NCI-H460 (cell line): ENCODE data around the gene DAB2IP. TPM values are rescaled to one million over a fixed set of nuclear protein-coding genes. Genes with fewer than 3 reads are reported as not detected.

Experiments used
- DNase-seq: peaks from one replicate; pipeline ENCODE4 v3.0.0-alpha.2; 2016; ENCODE audit warnings: low read depth; ENCODE audit errors: extremely low read depth
- total RNA-seq: library from RNA; depleted of rRNA; stranded (reverse); fragments of >200 nt; shearing (Covaris generic); gene quantifications from 2 replicates; pipeline ENCODE4 v1.2.3, GENCODE V29; 2014

Gene DAB2IP
- total RNA-seq, 1 experiment from 2014 or later, result 3.8 TPM

DNA sequence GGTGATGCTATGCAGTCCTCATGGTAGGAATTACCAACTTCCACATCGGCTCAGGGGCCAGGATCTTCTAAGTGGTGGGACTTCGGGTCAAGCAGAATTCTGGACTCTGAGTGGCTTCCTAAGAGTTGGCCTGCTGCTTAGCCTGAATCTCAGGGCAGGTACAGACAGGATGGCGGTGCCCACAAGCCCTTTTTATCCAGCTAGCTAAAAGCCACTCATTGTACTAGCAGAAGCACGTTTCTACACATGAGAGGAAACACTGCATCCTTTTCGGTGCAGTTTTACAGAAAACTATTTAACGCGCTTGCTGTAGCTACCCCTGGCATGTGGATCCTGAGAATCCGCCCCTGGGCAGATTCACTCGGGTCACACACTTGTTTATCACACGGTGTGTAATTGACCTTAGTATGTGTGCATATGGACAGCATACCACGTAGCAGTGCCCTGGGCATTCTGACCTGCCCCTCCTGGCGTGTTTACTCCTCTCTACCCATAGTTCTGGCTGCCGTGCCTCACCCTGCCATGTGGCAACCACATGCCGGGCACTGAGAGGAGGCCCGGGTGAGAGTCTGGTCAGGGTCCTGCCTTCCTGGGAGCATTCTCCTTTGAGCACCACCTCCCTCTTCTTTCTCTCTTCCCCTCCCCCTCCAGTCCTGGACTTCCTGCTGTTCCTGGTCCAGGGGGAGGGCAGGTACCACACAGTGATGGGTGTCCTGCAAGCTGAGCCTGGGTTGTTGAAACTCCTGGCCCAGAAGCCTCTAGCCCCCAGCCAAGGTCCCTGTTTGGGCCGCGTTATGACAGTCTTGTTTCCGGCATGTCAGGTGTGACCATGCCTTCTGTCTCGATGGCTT, 65.9 kb downstream of the DAB2IP start:
- DNase-seq, result no peak

DNA sequence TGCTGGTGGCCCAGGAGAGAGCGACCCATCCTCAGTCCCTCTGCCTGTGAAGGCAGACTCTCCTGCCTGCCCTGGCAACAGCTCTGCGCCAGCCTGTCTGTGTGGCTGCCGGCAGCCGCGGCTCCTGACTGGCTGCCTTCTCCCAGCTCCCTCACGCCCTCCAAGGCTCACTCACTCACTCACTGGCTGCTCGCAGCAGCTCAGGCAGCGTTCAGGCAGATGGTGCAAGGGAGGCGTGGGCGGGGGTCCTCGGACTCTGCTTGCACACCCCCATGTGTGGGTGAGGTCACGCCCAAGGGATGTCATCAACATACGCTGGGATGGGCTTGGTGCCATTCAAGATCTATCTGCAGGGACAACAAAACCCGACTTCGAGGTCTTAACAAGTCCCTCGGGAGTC, 66.7 kb downstream of the DAB2IP start:
- no peak for DNase-seq

DNA sequence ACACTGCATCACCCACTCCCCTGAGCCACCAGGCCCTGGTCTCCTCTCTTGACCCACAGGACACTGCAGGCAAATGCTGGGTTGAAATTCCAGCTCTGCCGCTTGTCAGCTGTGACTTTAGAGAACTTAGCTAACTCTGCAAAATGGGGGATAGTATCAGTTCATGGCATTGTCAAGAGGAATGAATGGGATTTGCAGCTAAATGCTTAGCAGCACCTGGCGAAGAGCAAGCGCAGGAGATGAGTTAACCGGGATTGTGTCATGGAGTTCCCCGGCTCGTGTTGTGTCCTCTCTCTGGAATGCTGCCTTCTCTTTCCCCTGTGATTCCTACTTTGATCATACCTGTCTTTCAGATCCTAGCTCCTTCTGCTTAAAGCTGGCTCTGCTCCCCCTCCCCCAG, 67.1 kb downstream of the DAB2IP start:
- DNase-seq, result no peak

DNA sequence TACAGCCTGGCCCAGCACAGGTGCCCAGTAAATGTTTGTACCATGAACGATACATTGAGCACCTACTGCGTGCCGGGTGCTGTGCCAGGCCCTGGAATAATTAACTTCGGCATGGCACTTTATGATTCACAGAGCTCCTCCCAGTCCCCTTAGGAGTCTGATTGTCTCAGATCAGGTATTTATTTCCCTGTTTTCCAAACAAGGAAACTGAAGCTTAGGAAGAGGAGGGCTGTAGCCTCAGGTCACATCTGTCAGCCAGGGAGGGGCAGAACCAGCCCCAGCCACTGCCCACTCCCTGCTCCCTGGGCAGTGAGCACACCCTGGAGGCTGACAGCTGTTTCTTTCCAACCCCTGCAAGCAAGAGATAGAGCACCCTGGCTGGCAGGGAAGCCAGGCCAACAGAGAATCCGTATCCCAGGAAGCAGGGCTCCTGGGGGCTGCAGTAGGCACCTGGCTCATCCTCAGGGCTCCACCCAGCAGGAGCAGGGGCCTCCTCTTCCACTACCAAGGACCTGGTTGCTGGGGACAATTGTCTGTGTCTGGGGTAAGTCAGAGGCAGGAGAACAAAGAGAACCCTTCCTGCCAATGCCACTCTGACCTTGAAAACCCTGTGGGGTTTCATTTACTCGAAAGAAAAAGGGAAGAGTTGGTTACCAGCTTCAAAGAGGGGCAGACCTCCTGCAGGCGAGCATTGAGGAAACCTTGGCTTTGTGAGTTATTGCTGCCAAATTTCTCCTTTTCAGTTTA, 69.0 kb downstream of the DAB2IP start:
- DNase-seq, result no peak

DNA sequence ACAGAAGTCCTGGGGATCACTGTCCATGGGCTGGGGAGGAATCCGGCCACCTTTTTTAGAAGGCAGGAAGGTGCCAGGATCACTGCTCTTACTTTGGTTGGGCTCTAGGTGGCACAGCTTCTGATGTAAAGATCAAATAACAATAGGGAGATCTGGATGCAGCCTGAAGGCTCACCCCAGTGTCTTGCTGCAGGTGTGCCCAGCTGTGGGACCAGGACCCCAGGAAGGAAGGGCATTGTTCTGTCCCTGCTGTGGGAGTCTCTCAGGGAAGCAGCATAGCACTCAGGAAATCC, 69.6 kb downstream of the DAB2IP start:
- DNase-seq, result no peak

DNA sequence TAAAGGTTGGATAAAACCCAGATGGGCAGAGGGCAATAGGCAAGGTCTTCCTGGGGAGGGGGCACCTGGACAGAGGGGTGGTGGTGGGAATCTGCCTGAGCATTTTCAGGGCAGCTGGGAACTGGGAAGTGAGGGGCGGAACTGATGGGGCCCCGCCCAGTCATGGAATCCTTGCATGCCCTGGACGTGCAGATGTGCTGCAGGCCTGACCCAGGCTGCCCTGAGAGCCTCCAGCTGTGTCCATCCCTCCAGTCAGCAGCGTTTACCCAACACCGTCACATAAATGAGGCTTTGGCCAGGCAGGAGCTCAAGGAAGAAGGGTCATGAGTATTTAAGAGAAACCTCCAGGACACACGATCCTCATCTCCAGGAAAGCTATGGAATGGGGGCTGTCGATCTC, 70.3 kb downstream of the DAB2IP start:
- DNase-seq, result no peak

DNA sequence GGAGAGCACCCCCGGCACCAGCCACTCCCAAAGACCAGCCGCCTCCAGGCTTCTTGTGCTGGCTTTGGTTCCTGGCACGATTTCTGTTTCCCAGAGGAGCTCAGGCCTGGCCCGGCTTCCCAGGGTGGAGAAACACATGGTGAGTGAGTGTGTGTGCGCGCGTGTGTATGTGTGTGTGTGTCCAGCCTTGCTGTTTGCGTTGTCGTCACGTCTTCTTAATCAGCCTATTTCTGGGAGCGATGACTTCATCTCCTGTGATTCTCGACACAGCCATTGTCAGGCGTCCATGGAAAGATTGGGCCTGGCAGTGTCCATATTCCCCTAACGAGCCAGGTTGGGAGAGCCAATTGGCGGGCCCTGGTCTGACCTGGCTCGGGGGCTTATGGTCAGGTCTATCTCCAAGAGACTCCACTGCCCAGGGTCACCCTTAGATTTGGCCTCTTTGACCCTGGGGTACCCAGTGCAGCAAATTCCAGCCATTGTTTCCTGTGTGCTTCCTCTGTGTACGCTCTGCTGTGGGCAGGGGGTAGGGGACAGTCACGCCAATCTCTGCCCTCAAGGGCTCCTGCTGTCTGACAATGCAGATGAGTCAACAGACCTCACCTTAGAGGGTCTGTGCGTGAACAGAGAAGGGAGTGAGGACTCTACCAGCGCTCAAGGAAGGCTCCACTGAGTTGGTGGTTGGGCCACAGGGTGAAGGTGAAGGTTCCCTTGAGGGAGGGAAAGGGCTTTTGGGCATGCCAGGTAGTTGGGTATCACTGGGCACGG, 73.8 kb downstream of the DAB2IP start:
- no peak for DNase-seq

DNA sequence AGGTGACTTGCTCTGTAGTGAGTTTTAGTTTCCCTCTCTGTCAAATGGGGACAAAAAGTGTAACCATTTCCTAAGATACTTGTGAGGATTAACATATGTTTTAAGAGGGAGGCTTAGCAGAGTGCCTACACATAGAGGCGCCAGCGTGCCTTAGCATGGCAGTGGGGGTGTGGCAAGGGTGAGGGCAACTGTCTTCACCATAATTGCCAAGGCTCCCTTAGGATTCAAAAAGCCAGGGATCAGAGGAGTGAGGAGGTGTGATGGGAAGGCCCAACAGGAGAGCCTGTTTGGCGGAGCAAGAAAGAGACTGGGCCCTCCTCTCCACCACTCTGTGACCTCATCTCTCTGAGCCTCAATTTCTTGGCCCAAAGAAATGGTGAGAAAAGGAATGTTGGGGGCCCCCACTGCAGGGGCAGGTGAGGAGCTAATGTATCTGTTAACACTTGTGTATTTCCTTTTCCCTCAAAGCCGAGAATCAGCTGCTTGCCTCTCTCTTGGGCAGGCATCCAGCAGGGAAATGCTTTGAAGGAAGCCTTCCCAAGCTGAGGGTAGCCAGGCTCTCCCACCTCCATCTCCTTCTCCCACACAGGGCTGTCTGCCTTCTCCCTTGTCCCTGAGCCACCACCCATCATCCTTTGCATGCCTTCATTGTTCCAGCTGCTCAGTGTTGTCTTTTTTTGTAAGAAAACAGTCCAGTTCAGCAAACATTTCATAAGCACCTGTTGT, 76.0 kb downstream of the DAB2IP start:
- no peak for DNase-seq

DNA sequence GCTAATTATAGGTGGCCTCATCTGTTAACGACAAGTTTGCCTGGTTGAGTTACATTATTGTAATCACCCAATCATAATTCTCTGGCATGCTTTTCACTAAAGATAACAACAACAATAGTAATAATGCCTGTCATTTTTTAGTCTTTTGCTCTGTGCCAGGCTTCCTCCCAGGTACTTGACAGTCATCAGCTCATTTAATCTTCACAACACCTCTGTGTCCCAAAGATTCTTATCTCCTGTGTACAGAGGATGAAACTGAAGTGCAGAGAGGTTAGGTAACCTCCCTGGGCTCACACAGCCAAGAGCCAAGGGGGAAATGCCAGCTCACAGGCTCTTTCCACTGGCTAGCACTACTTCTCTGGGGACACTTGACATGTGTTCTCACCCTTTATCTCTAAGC, 77.5 kb downstream of the DAB2IP start:
- no peak for DNase-seq

DNA sequence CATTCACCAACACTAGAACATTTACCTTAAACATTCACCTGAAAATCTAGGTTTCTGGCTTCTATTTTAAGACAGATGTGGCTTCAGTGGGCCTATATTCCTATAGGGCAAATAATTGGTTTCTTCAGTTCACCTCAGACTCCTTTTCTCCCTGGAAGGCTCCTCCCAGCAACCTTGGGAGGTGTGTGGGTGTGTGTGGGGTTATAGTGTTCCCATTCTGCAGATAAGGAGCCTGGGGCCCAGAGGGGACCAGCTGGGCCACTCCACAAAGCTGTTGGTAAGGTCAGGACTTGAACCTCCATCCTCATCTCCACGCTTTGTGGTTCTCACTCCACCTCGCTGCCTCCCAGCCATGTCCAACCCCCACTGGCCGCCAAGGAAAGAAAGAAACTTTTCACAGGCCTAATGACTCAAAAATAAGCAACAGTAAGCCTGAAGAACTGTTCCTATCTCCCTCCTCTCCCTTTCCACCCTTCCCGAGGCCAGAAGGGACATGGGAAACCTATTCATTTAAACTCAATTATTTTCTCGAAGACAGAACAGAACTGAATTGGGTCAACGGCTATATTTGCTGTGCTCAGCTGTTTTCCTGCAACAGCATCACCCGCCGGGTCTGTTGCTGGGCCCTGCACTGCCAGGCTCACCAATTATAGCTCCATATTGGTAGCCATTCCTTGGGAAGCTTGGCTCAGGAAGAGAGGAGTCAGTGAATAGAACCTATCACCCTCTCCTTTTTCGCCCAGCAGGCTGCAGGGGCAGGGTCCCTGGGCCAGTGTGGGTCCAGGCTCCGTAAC, 78.5 kb downstream of the DAB2IP start:
- no peak for DNase-seq

DNA sequence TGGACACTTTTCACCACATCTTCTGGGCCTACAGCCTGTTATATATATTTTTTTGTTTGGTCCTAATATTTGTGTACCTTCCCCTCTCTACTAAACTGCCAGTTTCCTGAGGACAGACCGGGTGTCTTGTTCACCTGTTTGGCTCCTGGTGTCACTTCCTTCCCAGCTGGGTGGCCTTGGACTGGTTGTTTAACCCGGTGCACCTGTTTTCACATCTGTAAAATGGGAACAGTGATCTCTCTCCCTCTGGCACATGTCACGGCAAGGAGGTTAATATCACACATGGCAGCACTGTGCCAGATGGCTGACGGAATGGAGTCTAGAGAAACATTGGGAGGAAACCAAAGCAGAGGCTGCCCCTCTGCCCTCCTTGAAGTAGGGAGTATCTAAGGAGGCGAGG, 79.7 kb downstream of the DAB2IP start:
- DNase-seq, result no peak

DNA sequence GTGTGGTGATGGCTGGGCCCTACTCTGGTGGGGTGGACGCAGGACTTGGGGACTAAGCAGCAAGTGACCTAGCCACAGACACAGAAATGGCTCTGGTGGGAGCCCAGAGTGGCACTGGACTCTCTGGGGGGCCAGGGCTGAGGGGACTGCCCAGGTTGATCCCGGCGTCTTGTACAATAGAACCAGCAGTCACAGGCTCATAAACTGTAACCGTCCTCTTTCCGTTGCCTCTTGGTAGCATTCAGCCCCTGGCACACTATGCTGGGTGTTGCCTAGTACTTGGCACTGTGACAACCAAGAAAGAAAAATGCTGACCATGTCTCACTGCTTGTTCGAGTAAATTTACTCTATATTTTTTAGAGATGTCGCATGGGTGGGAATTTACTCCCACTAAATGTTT, 80.5 kb downstream of the DAB2IP start:
- DNase-seq, result no peak

DNA sequence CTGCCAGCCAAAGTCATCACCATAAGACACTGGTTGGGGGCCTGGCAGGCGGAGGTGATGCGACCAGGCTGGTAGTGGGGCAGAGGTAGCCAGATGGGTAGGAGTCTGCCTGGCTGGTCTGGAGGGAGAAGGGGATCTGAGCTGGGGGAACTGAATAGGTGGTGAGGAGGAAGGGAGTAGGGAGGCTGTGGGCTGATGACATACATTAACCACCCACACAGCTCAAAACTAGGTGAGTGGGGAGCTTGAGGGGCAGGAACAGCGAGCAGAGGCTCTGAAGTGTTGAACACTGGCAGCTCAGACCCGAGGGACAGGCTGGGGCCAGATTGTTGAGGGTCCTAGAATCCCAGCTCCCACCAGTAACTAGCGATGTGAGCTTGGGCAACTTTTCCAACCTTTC, 81.0 kb downstream of the DAB2IP start:
- DNase-seq, result no peak

DNA sequence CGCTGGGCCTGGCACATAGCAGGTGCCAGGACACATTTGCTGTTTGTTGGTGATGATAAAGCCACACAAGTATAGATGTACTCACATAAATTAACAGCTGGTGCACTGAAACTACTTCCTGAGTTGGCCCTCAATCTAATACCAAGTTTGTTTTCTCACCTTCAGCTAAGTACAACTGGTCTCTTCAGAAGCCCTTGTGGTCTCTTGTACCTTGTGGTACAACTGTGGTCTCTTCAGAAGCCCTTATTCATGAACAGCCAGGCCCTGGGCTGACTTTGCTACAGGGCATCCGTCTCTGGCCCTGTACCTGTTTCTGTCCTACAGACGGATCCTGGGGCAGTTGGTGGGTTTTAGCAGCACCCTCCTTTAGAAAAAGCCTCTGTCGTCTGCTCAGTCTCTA, 81.5 kb downstream of the DAB2IP start:
- DNase-seq, result no peak

DNA sequence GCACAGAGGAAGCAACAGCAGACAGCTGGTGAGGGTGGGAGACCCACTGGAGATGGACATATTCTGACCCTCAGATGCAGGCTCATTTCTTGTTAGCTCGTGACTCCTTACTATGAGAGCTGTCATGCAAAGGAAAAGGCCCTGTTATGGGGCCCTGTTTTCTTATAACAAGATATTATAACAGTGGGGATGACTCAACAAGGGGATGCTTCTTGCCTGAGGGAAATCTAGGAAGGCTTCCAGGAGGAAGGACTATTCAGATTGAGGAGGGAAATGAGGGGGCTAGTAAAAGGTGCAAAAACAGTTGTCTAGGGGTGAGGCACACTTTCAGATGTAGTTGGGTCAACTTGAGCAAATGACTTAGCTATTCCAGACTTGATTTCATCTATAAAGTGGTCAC, 83.0 kb downstream of the DAB2IP start:
- DNase-seq, result no peak

DNA sequence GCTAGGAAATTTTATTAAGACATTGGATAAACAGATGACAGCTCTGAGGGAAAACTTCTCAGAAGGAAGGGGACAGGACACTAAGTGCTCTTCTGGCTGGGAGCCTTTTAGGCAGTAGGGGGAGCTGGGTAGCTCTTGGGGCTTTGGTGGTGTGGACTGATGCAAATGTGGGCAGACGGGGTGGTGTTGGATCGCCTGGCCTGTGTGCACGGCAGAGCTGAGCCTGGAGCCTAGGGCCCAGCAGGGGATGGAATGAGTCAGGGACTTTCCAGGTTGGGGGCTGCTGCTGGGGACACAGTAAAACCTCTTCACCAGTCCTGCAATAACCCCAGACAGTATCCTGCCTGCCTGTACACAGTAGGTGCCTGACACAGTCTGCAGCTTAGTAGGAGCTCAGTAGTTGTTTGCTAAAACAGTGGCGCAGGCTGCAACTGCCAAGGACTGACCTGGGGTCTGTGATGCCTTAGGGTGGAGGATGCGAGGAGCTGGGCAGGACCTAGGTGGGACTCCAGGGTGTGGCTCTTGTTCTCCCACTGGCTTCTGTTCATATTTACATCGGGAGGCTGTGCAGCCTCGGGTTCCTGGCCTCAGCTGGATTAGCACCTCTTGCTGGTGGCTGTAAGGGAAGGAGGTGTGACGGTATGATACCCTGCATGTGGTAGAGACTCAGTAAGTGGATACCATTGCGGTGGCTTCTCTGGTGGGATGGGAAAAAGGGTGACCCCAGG, 83.8 kb downstream of the DAB2IP start:
- DNase-seq, result peak; percentile 36

DNA sequence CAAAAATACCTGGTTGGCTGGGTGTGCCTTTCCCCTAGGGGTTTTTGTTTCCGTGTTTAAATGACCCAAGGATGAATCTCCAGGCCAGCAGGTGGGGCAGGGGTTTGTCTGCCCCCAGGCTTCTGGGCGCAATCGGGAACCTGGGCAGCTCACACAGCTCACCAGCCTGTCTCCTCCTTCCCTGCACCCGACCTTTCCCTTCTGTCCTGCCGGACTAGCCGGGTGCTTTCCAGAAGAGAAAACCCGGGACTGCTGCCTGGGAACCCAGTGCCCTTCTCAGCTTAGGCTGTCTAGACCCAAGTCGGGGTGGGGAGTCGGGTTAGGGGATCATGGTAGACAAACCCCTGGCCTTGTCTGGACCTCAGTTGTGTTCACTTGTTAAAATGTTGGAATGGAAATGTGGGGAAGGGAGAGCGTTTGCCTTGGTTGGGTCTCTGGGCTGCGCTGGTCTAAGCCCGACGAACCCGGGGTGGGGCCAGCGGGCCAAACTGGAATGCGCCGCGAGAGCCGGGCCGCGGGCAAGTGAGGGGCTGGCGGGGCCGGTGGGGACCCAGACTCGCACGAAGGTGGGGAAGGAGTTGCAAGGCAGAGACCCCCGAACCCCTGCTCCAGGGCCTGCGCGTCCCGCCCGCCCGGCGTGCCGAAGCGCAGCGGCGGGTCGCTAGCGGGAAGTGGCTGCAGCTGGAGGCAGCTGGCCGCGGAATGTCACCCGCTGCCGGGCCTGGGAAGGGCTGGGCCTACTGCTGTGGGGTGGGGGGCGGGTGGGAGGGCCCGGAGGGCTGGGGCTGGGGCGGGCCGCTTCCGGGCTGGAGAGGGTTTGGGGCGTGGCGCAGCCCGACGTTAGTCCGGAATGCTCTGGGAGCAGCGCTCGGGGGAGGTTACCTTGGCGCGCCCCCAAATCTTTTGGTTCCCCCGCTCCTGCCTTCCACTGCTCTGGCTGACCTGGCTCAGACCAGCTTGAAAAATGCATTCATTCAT, 84.6 kb downstream of the DAB2IP start:
- no peak for DNase-seq

DNA sequence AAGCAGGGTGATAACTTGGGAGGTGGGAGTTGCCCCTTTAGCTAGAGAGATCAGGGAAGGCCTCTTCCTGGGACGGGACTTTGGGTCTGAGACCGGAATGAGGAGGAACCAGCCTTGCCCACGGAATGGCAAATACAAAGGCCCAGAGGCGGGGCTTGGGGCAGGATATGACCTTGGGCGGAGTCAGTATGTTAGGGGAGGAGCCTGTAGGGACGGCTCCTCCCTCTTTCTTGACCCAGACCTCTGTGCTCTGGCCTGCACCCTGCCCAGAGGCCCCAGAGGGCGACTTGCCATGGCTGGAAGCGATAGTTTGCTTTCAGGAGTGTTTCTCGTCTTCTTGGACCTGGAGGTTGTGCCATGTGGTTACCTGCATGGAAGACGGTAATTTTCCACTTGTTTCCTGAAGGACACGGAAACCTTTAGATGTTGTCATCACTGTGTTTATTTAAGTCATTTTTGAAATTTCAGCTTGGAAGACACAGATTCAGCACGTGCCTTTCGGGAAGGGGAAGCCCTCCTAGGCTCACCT, 85.6 kb downstream of the DAB2IP start:
- no peak for DNase-seq
